Liver (tissue), 9 donors: ENCODE measurements around the gene ARFGAP3. TPM values are rescaled to one million over a fixed set of nuclear protein-coding genes. Genes with fewer than 3 reads are reported as not detected.

Experiments
- DNase-seq: peaks from one replicate; pipeline ENCODE4 v3.0.0-alpha.2; 2017; ENCODE audit warnings: low spot score
- H3K27ac ChIP-seq, 2 donors: one replicate each; pipeline ENCODE4 v1.7.0; 2013; ENCODE audit warnings: inconsistent platforms in 2 of 2, low read length in 2 of 2, control low read depth in 1 of 2, low read depth in 1 of 2, mild to moderate bottlenecking in 1 of 2
- H3K27me3 ChIP-seq, 4 donors: one replicate each; pipeline versions ENCODE4 v1.6.1 to v1.7.0; 2013; ENCODE audit warnings: low read length in 3 of 4, inconsistent platforms in 1 of 4, mild to moderate bottlenecking in 1 of 4, moderate library complexity in 1 of 4; ENCODE audit not compliant: control insufficient read depth in 4 of 4, insufficient read depth in 4 of 4
- H3K36me3 ChIP-seq, 4 donors: one replicate each; pipeline versions ENCODE4 v1.6.1 to v1.7.0; 2013; ENCODE audit warnings: low read length in 3 of 4, mild to moderate bottlenecking in 3 of 4, low read depth in 1 of 4, moderate library complexity in 1 of 4; ENCODE audit not compliant: control insufficient read depth in 4 of 4, insufficient read depth in 3 of 4
- H3K4me1 ChIP-seq, 4 donors: one replicate each; pipeline versions ENCODE4 v1.6.1 to v1.7.0; 2013; ENCODE audit warnings: low read length in 3 of 4, mild to moderate bottlenecking in 3 of 4, moderate library complexity in 1 of 4; ENCODE audit not compliant: control insufficient read depth in 4 of 4, insufficient read depth in 4 of 4
- H3K4me3 ChIP-seq, 3 donors: one replicate each; pipeline versions ENCODE4 v1.6.1 to v1.7.0; 2013; ENCODE audit warnings: low read length in 3 of 3, control low read depth in 1 of 3, low read depth in 1 of 3, mild to moderate bottlenecking in 1 of 3
- H3K9ac ChIP-seq, 2 donors: one replicate each; pipeline ENCODE4 v1.7.0; 2013; ENCODE audit warnings: low read length in 2 of 2, mild to moderate bottlenecking in 2 of 2, moderate library complexity in 2 of 2, control low read depth in 1 of 2, low read depth in 1 of 2
- H3K9me3 ChIP-seq, 4 donors: one replicate each; pipeline versions ENCODE4 v1.6.1 to v1.7.0; 2013; ENCODE audit warnings: low read length in 3 of 4; ENCODE audit not compliant: control insufficient read depth in 4 of 4
- EGR1 ChIP-seq, 2 donors: IDR thresholded peaks; 2 replicates each; pipeline ENCODE4 v1.6.1; 2016 to 2018; ENCODE audit warnings: antibody characterized with exemption in 2 of 2, low read depth in 2 of 2
- FOXA1 ChIP-seq: IDR thresholded peaks from 2 replicates; pipeline ENCODE4 v1.6.1; 2016; ENCODE audit warnings: antibody characterized with exemption
- FOXA2 ChIP-seq: IDR thresholded peaks from 2 replicates; pipeline ENCODE4 v1.6.1; 2016; ENCODE audit warnings: antibody characterized with exemption
- GABPA ChIP-seq, 2 donors: IDR thresholded peaks in 1 of 2; conservative IDR thresholded peaks in 1 of 2; 2 replicates each; pipeline ENCODE4 v1.6.1; 2016; ENCODE audit warnings: antibody characterized with exemption in 2 of 2, mild to moderate bottlenecking in 1 of 2, moderate library complexity in 1 of 2
- HNF4A ChIP-seq, 2 donors: conservative IDR thresholded peaks; 2 replicates each; pipeline ENCODE4 v1.6.1; 2016; ENCODE audit warnings: antibody characterized with exemption in 2 of 2, mild to moderate bottlenecking in 2 of 2
- HNF4G ChIP-seq: IDR thresholded peaks from 2 replicates; pipeline ENCODE4 v1.6.1; 2016; ENCODE audit warnings: antibody characterized with exemption
- JUND ChIP-seq, 2 donors: IDR thresholded peaks; 2 replicates each; pipeline ENCODE4 v1.6.1; 2016; ENCODE audit warnings: antibody characterized with exemption in 2 of 2
- NR2F2 ChIP-seq: IDR thresholded peaks from 2 replicates; pipeline ENCODE4 v1.6.1; 2016; ENCODE audit warnings: antibody characterized with exemption
- RAD21 ChIP-seq, 2 donors: IDR thresholded peaks; 2 replicates each; pipeline ENCODE4 v1.6.1; 2016; ENCODE audit warnings: antibody characterized with exemption in 2 of 2, mild to moderate bottlenecking in 2 of 2
- REST ChIP-seq: IDR thresholded peaks from 2 replicates; pipeline ENCODE4 v1.6.1; 2016; ENCODE audit warnings: antibody characterized with exemption, mild to moderate bottlenecking
- RXRA ChIP-seq, 2 donors: IDR thresholded peaks; 2 replicates each; pipeline ENCODE4 v1.6.1; 2017 to 2018; ENCODE audit warnings: antibody characterized with exemption in 2 of 2, mild to moderate bottlenecking in 1 of 2
- SP1 ChIP-seq: IDR thresholded peaks from 2 replicates; pipeline ENCODE4 v1.6.1; 2018; ENCODE audit warnings: antibody characterized with exemption, mild to moderate bottlenecking
- TAF1 ChIP-seq: conservative IDR thresholded peaks from 2 replicates; pipeline ENCODE4 v1.6.1; 2016; ENCODE audit warnings: antibody characterized with exemption, mild to moderate bottlenecking
- YY1 ChIP-seq: IDR thresholded peaks from 2 replicates; pipeline ENCODE4 v1.6.1; 2016; ENCODE audit warnings: antibody characterized with exemption, mild to moderate bottlenecking
- ZBTB33 ChIP-seq: IDR thresholded peaks from 2 replicates; pipeline ENCODE4 v1.6.1; 2016; ENCODE audit warnings: antibody characterized with exemption
- WGBS: extraction: QIAGEN DNeasy Blood & Tissue Kit; methylation state at CpG from one replicate; pipeline ENCODE4 v1.1.7; 2013; 5-methylcytosine and 5-hydroxymethylcytosine counted together
- polyA plus RNA-seq, 2 donors: library from polyadenylated mRNA; stranded (reverse) in 1 of 2; unstranded in 1 of 2; fragments of 200-250 nt in 1 of 2; fragments of >200 nt in 1 of 2; fragmentation: Nextera tagmentation in 1 of 2; extraction: Ambion mirVana in 1 of 2; gene quantifications; one replicate each; pipeline versions ENCODE4 v1.2.1 to v1.2.3, GENCODE V29; 2013 to 2015
- total RNA-seq, 2 donors: library from RNA; depleted of rRNA; stranded (reverse); fragments of >200 nt; gene quantifications; one replicate each; pipeline ENCODE4 v1.2.3, GENCODE V29; 2014
- TF ChIP-seq, protein P1 (sequence below): IDR thresholded peaks from 2 replicates; pipeline ENCODE4 v1.6.1; 2016; ENCODE audit warnings: antibody characterized with exemption
- TF ChIP-seq, protein P2 (sequence below): fragments of 150-350 bp; IDR thresholded peaks from 2 replicates; pipeline ENCODE4 v1.5.1; 2017; ENCODE audit warnings: improper control_type of control experiment, low read depth, low read length; ENCODE audit not compliant: missing input control
- TF ChIP-seq, protein P3 (sequence below): IDR thresholded peaks from 2 replicates; pipeline ENCODE4 v1.6.1; 2016; ENCODE audit warnings: antibody characterized with exemption
- donor health status: healthy.
- donor health status: healthy.
- donor health status: healthy.
- donor health status: healthy.
- donor health status: healthy.

The ARFGAP3 gene
- total and polyA plus RNA-seq, 4 donors: 18.2 to 55.1 (median 27.5) TPM

- H3K27me3 ChIP-seq: no peaks in the 10 kb centered on the region
- 77% methylated on average over 8 of the region's 8 CpGs for WGBS
- no peak for TF ChIP-seq YY1
- no peak for TF ChIP-seq ZBTB33
- TF ChIP-seq FOXA1: no peak
- no peak for TF ChIP-seq RAD21 (IDR thresholded peaks at IDR 0.05)
- no peak for TF ChIP-seq RXRA (IDR thresholded peaks at IDR 0.05)
- no peak for TF ChIP-seq NR2F2
- no peak for TF ChIP-seq HNF4G
- no peak for TF ChIP-seq GABPA (IDR thresholded peaks at IDR 0.05 in 1 of 2, conservative IDR thresholded peaks at IDR 0.05 in 1 of 2)
- TF ChIP-seq, protein P1, sequence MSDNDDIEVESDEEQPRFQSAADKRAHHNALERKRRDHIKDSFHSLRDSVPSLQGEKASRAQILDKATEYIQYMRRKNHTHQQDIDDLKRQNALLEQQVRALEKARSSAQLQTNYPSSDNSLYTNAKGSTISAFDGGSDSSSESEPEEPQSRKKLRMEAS: no peak
- H3K4me1 ChIP-seq: peaks cover 0 to 7% (median 4%) of the 10 kb centered on the region in 4 donors
- no peak overlapping the region for H3K4me3 ChIP-seq
- no peak overlapping the region for H3K27ac ChIP-seq
- H3K9me3 ChIP-seq: no peaks in the 10 kb centered on the region
- H3K9ac ChIP-seq: no peak overlapping the region
- DNase-seq: no peak
- H3K36me3 ChIP-seq: no peaks in the 10 kb centered on the region
Observed at GRCh38 chr22:42766860-42767259, 90.2 kb downstream of the ARFGAP3 start.

DNA sequence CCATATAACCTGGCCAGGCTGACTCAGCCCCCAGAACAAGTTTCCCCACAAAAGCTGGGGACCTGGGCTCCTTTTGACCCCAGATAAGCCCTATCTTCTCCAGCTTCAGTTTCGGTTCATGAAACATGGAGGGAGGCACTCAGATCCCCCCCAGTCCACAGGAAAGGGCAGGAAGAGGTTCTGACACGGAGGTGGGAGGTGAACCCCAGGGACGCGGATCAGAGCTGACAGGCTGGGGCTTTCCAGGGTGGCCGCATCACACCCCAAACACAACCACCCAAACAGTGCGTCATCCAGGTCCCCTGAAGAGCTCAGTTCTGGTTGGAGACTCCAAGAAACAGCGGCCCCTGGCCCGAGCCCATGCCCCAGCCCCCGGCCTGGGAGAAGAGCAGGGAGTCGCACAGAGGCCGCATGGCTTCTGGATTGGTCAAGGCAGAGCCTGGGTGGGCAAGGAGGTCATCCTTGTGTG lies 92.1 kb downstream of the ARFGAP3 start:
- no peak overlapping the region for H3K27ac ChIP-seq
- no peaks in the 10 kb centered on the region for H3K9me3 ChIP-seq
- 71% methylated on average over 11 of the region's 11 CpGs for WGBS
- H3K27me3 ChIP-seq: no peaks in the 10 kb centered on the region
- H3K9ac ChIP-seq: no peak overlapping the region
- no peak overlapping the region for H3K4me3 ChIP-seq
- H3K36me3 ChIP-seq: no peaks in the 10 kb centered on the region
- peaks cover 0 to 4% (median 3%) of the 10 kb centered on the region in 4 donors for H3K4me1 ChIP-seq
- DNase-seq: no peak
- TF ChIP-seq SP1 (no peak), FOXA1 (no peak), GABPA (IDR thresholded peaks at IDR 0.05 in 1 of 2, conservative IDR thresholded peaks at IDR 0.05 in 1 of 2) (no peak), ZBTB33 (no peak), YY1 (no peak), RXRA (IDR thresholded peaks at IDR 0.05) (no peak), FOXA2 (no peak), JUND (IDR thresholded peaks at IDR 0.05) (no peak), REST (no peak), NR2F2 (no peak), TAF1 (no peak), HNF4A (conservative IDR thresholded peaks at IDR 0.05) (no peak), EGR1 (IDR thresholded peaks at IDR 0.05; ENCODE audit: low read depth in 2 of 2) (no peak), RAD21 (IDR thresholded peaks at IDR 0.05) (no peak), HNF4G (no peak)
- TF ChIP-seq, protein P2, sequence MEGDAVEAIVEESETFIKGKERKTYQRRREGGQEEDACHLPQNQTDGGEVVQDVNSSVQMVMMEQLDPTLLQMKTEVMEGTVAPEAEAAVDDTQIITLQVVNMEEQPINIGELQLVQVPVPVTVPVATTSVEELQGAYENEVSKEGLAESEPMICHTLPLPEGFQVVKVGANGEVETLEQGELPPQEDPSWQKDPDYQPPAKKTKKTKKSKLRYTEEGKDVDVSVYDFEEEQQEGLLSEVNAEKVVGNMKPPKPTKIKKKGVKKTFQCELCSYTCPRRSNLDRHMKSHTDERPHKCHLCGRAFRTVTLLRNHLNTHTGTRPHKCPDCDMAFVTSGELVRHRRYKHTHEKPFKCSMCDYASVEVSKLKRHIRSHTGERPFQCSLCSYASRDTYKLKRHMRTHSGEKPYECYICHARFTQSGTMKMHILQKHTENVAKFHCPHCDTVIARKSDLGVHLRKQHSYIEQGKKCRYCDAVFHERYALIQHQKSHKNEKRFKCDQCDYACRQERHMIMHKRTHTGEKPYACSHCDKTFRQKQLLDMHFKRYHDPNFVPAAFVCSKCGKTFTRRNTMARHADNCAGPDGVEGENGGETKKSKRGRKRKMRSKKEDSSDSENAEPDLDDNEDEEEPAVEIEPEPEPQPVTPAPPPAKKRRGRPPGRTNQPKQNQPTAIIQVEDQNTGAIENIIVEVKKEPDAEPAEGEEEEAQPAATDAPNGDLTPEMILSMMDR: no peak
- TF ChIP-seq, protein P3, sequence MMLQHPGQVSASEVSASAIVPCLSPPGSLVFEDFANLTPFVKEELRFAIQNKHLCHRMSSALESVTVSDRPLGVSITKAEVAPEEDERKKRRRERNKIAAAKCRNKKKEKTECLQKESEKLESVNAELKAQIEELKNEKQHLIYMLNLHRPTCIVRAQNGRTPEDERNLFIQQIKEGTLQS: no peak
- TF ChIP-seq, protein P1: no peak
